GM18909 (cell line): ENCODE measurements around the gene YARS1.

Experiments used
- ATAC-seq: cut with Tn5 transposase; IDR thresholded peaks from one replicate; pipeline ENCODE4 v1.9.1; 2021; ENCODE audit warnings: mild to moderate bottlenecking; ENCODE audit not compliant: unreplicated experiment, poor library complexity

YARS1 gene

GRCh38 chr1:32817159-32817814 lies at the start of gene YARS1, which contains the start of gene S100PBP:
Gene YARS1 (minus strand): TSS chr1:32817358. CDS start chr1:32817244, 114 bp downstream.
Gene S100PBP (plus strand): TSS chr1:32817653. CDS start chr1:32826100, 8,447 bp downstream.
- peak; percentile 86 for ATAC-seq

DNA sequence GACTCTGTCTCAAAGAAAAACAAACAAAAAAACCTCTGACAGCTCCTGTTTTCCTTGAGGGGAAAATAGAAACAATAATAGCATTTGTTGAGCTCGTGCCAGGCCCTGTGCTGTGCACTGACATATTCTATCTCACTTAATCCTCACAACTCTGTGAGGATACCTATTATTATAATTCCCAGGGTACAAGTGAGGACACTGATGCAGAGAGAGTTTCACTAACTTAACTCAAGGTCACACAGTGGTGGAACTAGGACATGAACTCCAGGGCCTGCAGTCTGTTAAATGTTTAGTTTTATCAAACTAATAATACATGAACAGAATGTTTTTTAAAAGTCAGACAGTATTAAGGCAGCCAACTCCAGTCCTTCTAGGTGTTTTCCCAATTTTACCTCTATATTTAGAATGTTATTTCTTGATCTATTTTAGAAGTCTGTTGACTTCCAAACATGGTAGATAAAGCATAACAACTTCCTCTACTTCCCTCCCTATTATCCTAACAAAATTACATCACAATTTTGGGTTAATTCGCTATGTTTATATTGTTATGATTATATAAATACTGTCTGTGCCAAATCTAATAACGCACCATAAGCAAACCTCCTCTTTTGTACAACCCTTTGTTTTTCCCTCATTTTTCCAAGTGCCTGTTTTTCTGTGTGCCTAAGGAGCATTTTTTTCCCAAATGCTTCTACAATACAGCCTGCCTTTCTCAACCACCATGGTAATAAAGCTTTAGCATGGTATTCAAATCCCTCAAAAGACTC lies 48.7 kb upstream of the YARS1 start:
- ATAC-seq: no peak

GRCh38 chr1:32864375-32865019 lies 47.3 kb upstream of the YARS1 start:
- ATAC-seq: no peak

DNA sequence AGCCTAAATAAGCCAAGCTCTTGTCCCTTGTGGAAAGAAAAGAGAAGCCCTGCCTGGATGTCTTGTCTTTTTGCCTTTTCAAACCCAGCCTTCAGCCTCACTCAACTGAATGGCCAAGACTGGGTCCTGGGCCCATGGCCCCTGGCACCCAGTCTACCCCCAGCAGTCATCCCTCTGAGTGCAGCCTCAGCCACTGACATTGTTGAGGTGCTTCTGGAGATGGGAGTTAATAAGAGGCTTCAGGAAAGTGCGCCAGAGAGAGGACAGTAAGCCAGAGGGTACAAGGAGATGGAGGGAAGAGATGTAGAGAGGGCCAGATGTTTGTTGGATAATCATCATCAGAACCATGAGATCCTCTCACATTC lies 46.7 kb upstream of the YARS1 start:
- no peak for ATAC-seq

DNA sequence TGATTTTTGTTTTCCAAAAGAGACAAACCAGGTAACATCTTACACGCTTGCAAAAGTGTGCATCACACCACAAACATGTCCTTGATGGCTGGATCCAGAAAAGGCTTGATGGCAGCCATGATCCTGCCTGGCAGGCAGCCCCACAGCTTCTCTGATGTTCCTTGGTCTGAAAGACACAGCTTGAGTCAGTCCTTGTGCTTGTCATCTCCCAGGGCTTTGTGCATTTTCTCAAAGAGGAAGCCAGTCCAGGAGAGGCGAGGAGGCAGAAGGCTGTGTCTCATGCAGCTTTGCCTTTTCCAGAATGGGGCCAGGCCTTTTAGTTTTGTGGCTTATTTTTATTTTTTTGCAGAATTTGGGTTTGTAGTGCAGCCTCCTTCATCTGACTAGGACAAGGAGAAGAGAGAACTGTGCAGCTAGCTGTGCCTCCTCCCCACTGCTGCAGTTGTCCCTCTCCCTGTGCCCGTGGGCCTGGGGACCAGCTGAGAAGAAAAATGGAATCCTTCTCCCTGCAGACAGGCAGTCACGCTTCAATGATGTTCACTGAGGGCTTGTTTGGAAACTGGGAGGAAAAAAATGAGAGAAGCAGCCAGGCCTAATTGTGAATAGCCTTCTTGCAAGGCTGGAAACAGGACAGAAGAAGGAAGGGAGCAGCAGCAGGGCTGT lies 46.2 kb upstream of the YARS1 start:
- no peak for ATAC-seq

DNA sequence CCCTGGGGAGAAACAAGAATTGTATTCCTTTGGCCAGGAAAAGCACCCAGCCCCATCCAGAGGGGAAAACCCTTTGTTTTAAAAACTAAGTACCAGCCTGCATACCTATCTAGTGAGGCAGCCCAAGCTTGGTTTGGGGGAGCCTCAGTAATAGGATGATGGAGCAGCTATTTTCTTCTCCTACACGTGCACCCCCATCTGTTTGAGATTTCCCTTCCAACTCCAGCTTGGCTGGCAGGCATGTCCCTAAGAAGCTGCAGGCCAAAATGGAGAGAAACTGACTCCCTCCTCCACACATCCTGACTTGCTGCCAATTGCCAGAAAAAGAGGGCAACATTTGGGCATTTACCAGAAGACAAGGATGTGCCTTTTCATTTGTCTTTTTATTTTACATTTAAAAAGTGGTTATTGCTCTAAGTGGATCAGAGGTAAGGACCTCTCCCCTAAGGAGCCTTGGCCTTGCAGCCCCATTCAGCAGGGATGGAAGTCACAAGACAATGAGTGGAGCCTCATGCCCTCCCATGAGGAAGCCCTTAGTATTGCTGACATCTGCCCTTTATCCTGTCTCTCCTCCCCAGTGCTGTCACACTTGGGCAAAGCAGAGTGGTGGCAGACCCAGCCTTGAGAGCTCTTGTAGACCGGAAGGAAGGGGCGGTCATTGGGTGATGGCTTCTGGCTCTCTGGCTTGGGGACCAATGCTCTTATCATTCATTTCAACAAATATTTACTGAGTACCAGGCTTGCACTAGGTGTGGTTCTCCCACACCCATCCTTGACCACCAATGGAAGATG lies 44.9 kb upstream of the YARS1 start:
- no peak for ATAC-seq

DNA sequence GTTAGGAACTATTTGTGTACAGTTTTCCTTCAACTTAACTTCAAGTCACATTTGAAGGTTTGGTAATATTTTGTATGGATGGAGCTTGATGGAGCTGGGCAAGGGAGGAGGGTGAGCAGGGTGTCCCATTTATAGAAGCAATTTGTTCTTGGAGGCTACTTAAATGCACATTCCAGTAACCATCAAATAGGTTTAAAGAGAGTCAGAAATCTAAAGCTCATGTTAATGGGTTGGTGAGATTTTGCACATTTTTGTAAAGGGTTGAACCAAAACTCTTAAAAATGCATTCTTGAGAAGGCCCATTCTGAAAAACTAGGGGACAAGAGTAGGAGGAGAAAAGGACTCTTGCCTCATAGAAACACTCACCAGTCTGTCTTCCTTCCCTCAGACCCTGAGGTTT lies 43.4 kb upstream of the YARS1 start:
- no peak for ATAC-seq

GRCh38 chr1:32859915-32860314 lies 42.8 kb upstream of the YARS1 start:
- no peak for ATAC-seq

DNA sequence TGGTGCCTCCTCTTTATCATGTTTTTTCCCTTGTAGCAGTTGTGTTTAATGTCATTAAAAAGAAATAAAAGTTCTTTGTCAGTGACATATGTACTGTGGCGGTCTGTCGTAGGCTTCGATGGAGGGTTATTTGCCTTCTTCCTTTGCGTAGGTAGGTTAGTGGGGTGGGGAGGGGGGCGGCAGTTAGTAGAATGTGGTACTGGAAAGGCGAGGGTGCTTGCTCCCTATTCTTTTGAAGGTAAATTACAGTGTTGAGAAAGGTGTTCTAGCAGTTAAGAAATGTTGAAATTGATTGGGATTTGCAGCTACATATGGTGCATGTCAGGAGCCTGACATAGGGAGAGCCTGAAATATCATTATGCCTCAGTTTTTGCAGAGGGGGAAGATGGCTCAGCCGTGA lies 41.6 kb upstream of the YARS1 start:
- ATAC-seq: no peak

DNA sequence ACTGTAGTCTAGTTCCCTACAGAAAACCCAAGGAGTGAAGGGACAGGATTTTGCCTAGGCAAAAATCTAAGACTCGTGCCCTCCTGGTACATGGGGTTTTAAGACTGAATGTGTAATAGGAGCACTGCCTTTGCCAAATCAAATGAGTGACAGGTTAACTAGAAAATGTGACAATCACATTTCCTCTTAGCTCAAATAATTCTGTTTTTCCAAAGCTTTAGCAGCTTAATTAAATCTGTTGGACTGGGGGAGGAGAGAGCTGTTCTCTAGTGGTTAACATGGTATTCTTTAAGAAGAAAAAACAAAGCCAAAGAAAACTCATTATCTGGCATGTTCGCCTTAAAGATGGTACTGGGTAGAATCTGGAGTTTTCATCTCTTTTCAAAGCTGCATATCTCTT lies 41.0 kb upstream of the YARS1 start:
- ATAC-seq: no peak

GRCh38 chr1:32855861-32856617 lies 38.9 kb upstream of the YARS1 start:
- no peak for ATAC-seq

DNA sequence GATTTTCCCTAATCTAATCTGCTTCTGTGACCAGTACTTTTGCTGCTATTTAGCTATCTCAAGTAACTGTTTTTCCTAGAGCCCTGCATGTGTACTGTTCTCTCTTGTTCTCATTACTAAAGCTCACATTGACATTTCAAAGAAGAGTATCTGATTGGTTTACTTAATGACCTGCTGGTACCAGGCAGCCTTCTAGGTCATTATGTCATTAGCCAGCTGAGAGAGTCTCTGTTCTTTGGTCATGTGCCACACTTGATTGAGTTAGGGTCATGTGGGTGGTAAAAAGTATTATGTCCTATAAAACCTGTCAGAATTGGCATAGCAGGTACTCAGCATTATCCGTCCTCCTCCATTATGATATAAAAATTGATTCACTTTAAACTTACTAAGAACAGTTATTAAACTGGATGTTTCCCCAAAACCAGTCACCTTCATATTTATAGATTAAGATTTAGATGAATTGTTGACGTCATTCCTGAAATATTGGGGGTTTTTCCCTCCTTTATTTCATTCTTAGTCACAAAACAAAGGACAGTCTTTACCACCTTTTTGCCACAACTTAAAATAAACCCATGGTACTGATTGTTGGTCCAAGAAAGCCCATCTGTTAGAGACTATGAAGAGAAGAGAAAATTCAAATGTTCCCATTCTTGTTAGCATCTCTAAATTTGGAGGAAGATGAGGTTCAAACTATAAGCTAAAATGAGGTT lies 31.4 kb upstream of the YARS1 start:
- no peak for ATAC-seq

GRCh38 chr1:32831878-32832277 lies 14.7 kb upstream of the YARS1 start:
- no peak for ATAC-seq

- no peak for ATAC-seq
Measured at GRCh38 chr1:32830092-32830852, 13.1 kb upstream of the YARS1 start.

DNA sequence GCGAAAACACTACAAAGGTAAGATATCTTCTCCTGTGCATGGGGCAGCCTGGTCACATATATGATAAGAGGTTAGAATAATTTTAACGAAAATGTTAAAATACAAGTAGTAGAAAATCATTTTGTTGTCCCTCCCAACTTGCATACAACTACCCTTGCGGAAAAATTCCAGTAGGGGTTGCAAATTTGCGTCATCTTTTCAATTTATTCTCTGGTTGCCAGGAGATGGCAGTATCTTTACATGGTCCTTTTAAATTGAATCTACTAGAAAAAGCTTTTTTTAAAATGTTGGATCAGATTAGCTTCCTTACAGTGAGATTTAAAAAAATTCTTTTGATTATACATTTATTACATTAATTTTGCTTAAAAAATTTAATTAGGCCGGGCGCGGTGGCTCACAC lies 11.2 kb upstream of the YARS1 start:
- ATAC-seq: no peak

DNA sequence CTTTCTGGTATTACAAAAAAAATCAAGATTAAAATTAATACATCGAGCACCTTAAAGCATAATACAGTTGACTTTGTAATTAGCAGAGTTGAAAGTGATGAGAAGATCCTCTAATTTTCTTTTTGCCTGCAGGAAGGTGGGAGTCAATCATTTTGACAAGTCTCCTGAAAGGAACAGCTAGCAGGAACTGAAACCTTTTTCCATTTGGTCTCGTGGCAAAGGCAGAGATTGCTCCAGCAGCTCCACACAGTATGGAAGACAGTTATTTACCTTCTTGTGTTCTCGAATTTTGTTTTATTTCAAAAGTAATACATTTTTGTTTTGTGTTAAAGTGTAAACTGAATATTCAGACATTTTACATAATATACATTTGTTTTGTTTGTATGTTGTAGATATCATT lies 8.0 kb upstream of the YARS1 start:
- no peak for ATAC-seq

DNA sequence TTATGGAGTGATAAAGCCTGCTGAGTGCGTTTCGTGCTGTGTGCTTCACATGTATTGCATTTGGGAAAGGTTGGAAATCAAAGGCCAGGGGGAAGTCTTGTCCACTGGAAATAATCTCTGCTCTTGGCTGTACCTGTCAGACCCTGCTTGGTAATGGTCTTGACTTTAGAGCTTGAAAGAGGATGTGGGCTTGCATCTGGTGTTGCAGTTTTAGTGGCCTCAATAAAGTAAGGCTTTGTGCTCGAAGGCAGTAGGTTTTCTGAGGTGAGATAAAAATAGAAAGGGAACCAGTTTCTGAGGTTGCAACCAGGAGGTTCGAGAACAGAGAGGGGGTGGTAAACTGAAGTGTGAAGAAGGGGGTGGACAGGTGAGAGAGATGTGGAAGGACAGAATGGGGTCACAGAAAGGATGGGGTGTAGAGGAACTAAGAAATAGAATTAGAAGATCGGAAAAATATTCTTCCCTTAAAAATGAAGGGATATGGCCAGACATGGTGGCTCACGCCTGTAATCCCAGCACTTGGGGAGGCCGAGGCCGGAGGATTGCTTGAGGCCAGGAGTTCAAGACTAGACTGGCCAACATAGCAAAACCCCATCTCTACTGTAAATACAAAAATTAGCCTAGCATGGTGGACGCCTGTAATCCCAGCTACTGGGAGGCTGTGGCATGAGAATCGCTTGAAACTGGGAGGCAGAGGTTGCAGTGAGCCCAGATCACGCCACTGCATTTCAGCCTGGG lies 1.8 kb upstream of the YARS1 start:
- ATAC-seq: peak; percentile 33
